ENCODE results near the gene COL27A1.

DNA sequence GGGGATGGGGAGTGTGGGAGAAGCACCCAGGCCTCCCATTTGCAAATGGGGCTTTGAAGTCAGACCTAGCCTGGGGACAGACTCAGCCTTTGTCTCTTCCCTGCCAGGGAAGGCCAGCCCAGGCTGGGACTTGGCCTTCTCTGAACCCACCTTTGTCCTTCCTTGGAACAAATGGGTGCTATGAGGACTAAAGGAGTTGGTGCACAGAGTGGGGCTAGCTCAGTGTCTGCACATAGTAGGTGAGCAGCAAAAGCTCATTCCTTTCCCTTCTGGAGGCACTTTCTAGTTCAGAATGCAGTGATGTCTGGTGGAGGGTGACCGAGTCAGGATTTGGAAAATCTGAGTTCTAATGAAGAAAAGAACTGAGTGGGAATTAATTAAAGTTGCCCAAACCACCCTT, 37.2 kb downstream of the COL27A1 start:
- TF ChIP-seq, protein P1, sequence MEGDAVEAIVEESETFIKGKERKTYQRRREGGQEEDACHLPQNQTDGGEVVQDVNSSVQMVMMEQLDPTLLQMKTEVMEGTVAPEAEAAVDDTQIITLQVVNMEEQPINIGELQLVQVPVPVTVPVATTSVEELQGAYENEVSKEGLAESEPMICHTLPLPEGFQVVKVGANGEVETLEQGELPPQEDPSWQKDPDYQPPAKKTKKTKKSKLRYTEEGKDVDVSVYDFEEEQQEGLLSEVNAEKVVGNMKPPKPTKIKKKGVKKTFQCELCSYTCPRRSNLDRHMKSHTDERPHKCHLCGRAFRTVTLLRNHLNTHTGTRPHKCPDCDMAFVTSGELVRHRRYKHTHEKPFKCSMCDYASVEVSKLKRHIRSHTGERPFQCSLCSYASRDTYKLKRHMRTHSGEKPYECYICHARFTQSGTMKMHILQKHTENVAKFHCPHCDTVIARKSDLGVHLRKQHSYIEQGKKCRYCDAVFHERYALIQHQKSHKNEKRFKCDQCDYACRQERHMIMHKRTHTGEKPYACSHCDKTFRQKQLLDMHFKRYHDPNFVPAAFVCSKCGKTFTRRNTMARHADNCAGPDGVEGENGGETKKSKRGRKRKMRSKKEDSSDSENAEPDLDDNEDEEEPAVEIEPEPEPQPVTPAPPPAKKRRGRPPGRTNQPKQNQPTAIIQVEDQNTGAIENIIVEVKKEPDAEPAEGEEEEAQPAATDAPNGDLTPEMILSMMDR (IDR thresholded peaks at IDR 0.05), result no peak
- TF ChIP-seq POLR2A (IDR thresholded peaks at IDR 0.05), result no peak
